Urinary bladder (tissue), 4 donors: Measurements from ENCODE around the gene FOXD4. TPM values are rescaled to one million over a fixed set of nuclear protein-coding genes. Genes with fewer than 3 reads are reported as not detected.
"Not testable (repeated sequence)": the region's sequence is repeated elsewhere in the genome, so short reads cannot be mapped to it uniquely, and the experiment has no call there.

Source experiments
- DNase-seq: peaks from one replicate; pipeline ENCODE4 v3.0.0-alpha.2; 2015; ENCODE audit errors: extremely low spot score
- H3K27ac ChIP-seq: one replicate; pipeline ENCODE4 v1.5.1; 2013; ENCODE audit warnings: low read depth, mild to moderate bottlenecking, moderate library complexity
- H3K36me3 ChIP-seq: one replicate; pipeline ENCODE4 v1.6.1; 2013; ENCODE audit warnings: mild to moderate bottlenecking, moderate library complexity; ENCODE audit not compliant: insufficient read depth
- H3K4me1 ChIP-seq: one replicate; pipeline ENCODE4 v1.6.1; 2013; ENCODE audit warnings: mild to moderate bottlenecking, moderate library complexity; ENCODE audit not compliant: insufficient read depth
- H3K4me3 ChIP-seq: one replicate; pipeline ENCODE4 v1.5.1; 2013; ENCODE audit warnings: low read depth, low read length
- WGBS: extraction: QIAGEN DNeasy Blood & Tissue Kit; methylation state at CpG from one replicate; pipeline ENCODE4 v1.1.7; 2013; 5-methylcytosine and 5-hydroxymethylcytosine counted together
- polyA plus RNA-seq: library from polyadenylated mRNA; stranded (reverse); fragments of 200-250 nt; gene quantifications from one replicate; pipeline ENCODE4 v1.2.3, GENCODE V29; 2013
- total RNA-seq: library from RNA; depleted of rRNA; stranded (reverse); fragments of >200 nt; gene quantifications from one replicate; pipeline ENCODE4 v1.2.3, GENCODE V29; 2014
- donor health status: healthy with polysubstance abuse.
- donor health status: healthy.

FOXD4 gene
- total RNA-seq = not detected
- polyA plus RNA-seq = 0.19 TPM

GRCh38 chr9:117995-118467, at the start of gene FOXD4:
TSS of gene FOXD4 (minus strand) at chr9:118417. CDS start at chr9:118119, 298 bp downstream.
- WGBS = 13% methylated on average over 27 of the region's 30 CpGs
- H3K27ac ChIP-seq, DNase-seq, H3K36me3 ChIP-seq, H3K4me3 ChIP-seq, H3K4me1 ChIP-seq: not testable (repeated sequence)

- not testable (repeated sequence) for H3K36me3 ChIP-seq, H3K4me1 ChIP-seq
- WGBS = 61% methylated on average over 1 of the region's 1 CpG
Measured at GRCh38 chr9:159871-160270, 41.7 kb upstream of the FOXD4 start.

GRCh38 chr9:151173-151572, 33.0 kb upstream of the FOXD4 start:
- H3K4me1 ChIP-seq, H3K36me3 ChIP-seq, DNase-seq, H3K4me3 ChIP-seq, H3K27ac ChIP-seq: not testable (repeated sequence)

More at GRCh38 chr9:159871-160270, 41.7 kb upstream of the FOXD4 start:
- not testable (repeated sequence) for DNase-seq, H3K27ac ChIP-seq, H3K4me3 ChIP-seq

- H3K36me3 ChIP-seq, H3K4me1 ChIP-seq, H3K4me3 ChIP-seq, H3K27ac ChIP-seq, DNase-seq: not testable (repeated sequence)
- 85% methylated on average over 17 of the region's 17 CpGs for WGBS
Measured at GRCh38 chr9:139880-140279, 21.7 kb upstream of the FOXD4 start.

GRCh38 chr9:117144-117994, 848 bp downstream of the FOXD4 start:
- not testable (repeated sequence) for DNase-seq, H3K27ac ChIP-seq, H3K36me3 ChIP-seq, H3K4me1 ChIP-seq, H3K4me3 ChIP-seq
- 3% methylated on average over 63 of the region's 71 CpGs for WGBS

GRCh38 chr9:116239-117077, 1.8 kb downstream of the FOXD4 start:
- not testable (repeated sequence) for H3K36me3 ChIP-seq, H3K27ac ChIP-seq, H3K4me1 ChIP-seq, H3K4me3 ChIP-seq, DNase-seq
- WGBS = 8% methylated on average over 40 of the region's 41 CpGs

- H3K36me3 ChIP-seq, DNase-seq, H3K4me3 ChIP-seq, H3K4me1 ChIP-seq, H3K27ac ChIP-seq: not testable (repeated sequence)
- 11% methylated on average over 11 of the region's 11 CpGs for WGBS
Measured at GRCh38 chr9:115118-115451, 3.1 kb downstream of the FOXD4 start.

GRCh38 chr9:114267-115117, 3.7 kb downstream of the FOXD4 start:
- WGBS = 2% methylated on average over 73 of the region's 73 CpGs
- DNase-seq, H3K36me3 ChIP-seq, H3K27ac ChIP-seq, H3K4me1 ChIP-seq: not testable (repeated sequence)
- peak overlapping the region; percentile 39 for H3K4me3 ChIP-seq

GRCh38 chr9:113468-114266, 4.5 kb downstream of the FOXD4 start:
- under 1% methylated on average over 111 of the region's 111 CpGs for WGBS
- peak overlapping the region; percentile 39 for H3K4me3 ChIP-seq
- not testable (repeated sequence) for H3K4me1 ChIP-seq, H3K27ac ChIP-seq, DNase-seq, H3K36me3 ChIP-seq

- WGBS = 7% methylated on average over 50 of the region's 55 CpGs
- not testable (repeated sequence) for DNase-seq, H3K27ac ChIP-seq, H3K4me1 ChIP-seq, H3K36me3 ChIP-seq
- peak overlapping the region; percentile 39 for H3K4me3 ChIP-seq
Measured at GRCh38 chr9:112589-113467, 5.4 kb downstream of the FOXD4 start.

GRCh38 chr9:110672-111071, 7.5 kb downstream of the FOXD4 start:
- not testable (repeated sequence) for H3K4me3 ChIP-seq, DNase-seq, H3K4me1 ChIP-seq, H3K27ac ChIP-seq, H3K36me3 ChIP-seq
- WGBS = 30% methylated on average over 4 of the region's 4 CpGs

GRCh38 chr9:109540-109939, 8.7 kb downstream of the FOXD4 start:
- H3K36me3 ChIP-seq, H3K4me3 ChIP-seq, DNase-seq, H3K4me1 ChIP-seq, H3K27ac ChIP-seq: not testable (repeated sequence)
- 24% methylated on average over 6 of the region's 8 CpGs for WGBS
